Activated T-helper 2 cell treated with anti-CD3 and anti-CD28 coated beads, Interferon-gamma antibody, Interleukin-2, Interleukin-4, amounts not matched to agents 10 μg/mL and 5 μg/mL and 100 μg/mL, durations not matched to agents 14 hours and 24 hours and 36 hours (primary cell): Measurements from ENCODE around the gene FAM184A. TPM values are rescaled to one million over a fixed set of nuclear protein-coding genes. Genes with fewer than 3 reads are reported as not detected.

Source experiments
- DNase-seq: peaks from one replicate; pipeline ENCODE4 v3.0.0; 2021; ENCODE audit warnings: low spot score
- H3K27ac Mint-ChIP-seq: one replicate; pipeline ENCODE4 v1.8.0; 2021; ENCODE audit warnings: mixed read lengths
- H3K27me3 Mint-ChIP-seq: one replicate; pipeline ENCODE4 v1.8.0; 2021; ENCODE audit warnings: low read depth, mixed read lengths
- H3K36me3 Mint-ChIP-seq: one replicate; pipeline ENCODE4 v1.8.0; 2021; ENCODE audit warnings: low read depth, mixed read lengths
- H3K4me1 Mint-ChIP-seq: one replicate; pipeline ENCODE4 v1.8.0; 2021; ENCODE audit warnings: low read depth, mixed read lengths
- H3K4me3 Mint-ChIP-seq: one replicate; pipeline ENCODE4 v1.8.0; 2021; ENCODE audit warnings: low read depth, mild to moderate bottlenecking, moderate library complexity, mixed read lengths
- H3K9me3 Mint-ChIP-seq: one replicate; pipeline ENCODE4 v1.8.0; 2021; ENCODE audit warnings: mixed read lengths
- intact Hi-C: fragments of 100-400 bp; cut with micrococcal nuclease; formaldehyde crosslinking; loops from one replicate; pipeline ENCODE4 v1.15.1; 2023
- total RNA-seq: library from RNA; stranded (reverse); gene quantifications from 2 replicates; pipeline ENCODE4 v1.2.3, GENCODE V29; 2022

The FAM184A gene
- total RNA-seq, 1 donor from 2014 or later, result 2.6 TPM

- no peak for DNase-seq
- no peaks in the 10 kb centered on the region for H3K9me3 Mint-ChIP-seq
- intact Hi-C loops, result no loop called here
- no peak overlapping the region for H3K4me3 Mint-ChIP-seq
- H3K27ac Mint-ChIP-seq, result no peak overlapping the region
- H3K4me1 Mint-ChIP-seq, result peaks cover 2% of the 10 kb centered on the region
- no peaks in the 10 kb centered on the region for H3K27me3 Mint-ChIP-seq
- no peaks in the 10 kb centered on the region for H3K36me3 Mint-ChIP-seq
These were observed 12.5 kb downstream of the FAM184A start for GRCh38 chr6:119065955-119066354.

- H3K4me3 Mint-ChIP-seq, result no peak overlapping the region
- intact Hi-C loops, result no loop called here
- DNase-seq, result no peak
- no peaks in the 10 kb centered on the region for H3K9me3 Mint-ChIP-seq
- peaks cover 6% of the 10 kb centered on the region for H3K4me1 Mint-ChIP-seq
- no peaks in the 10 kb centered on the region for H3K27me3 Mint-ChIP-seq
- no peaks in the 10 kb centered on the region for H3K36me3 Mint-ChIP-seq
- no peak overlapping the region for H3K27ac Mint-ChIP-seq
These were observed 13.1 kb downstream of the FAM184A start for GRCh38 chr6:119065382-119065781.

GRCh38 chr6:119063491-119063890, 15.0 kb downstream of the FAM184A start:
- no peaks in the 10 kb centered on the region for H3K36me3 Mint-ChIP-seq
- H3K4me1 Mint-ChIP-seq, result peaks cover 10% of the 10 kb centered on the region
- no peaks in the 10 kb centered on the region for H3K27me3 Mint-ChIP-seq
- no peak overlapping the region for H3K4me3 Mint-ChIP-seq
- no peaks in the 10 kb centered on the region for H3K9me3 Mint-ChIP-seq
- intact Hi-C loops, result no loop called here
- no peak for DNase-seq
- H3K27ac Mint-ChIP-seq, result no peak overlapping the region

GRCh38 chr6:119061215-119061614, 17.2 kb downstream of the FAM184A start:
- Mint-ChIP-seq H3K27me3 (no peaks in the 10 kb centered on the region), H3K36me3 (no peaks in the 10 kb centered on the region), H3K27ac (no peak overlapping the region), H3K4me1 (peaks cover 12% of the 10 kb centered on the region), H3K4me3 (no peak overlapping the region), H3K9me3 (no peaks in the 10 kb centered on the region)
- intact Hi-C loops, result no loop called here
- no peak for DNase-seq

GRCh38 chr6:119060255-119060907, 18.1 kb downstream of the FAM184A start:
- Mint-ChIP-seq H3K9me3 (no peaks in the 10 kb centered on the region), H3K4me1 (peaks cover 12% of the 10 kb centered on the region), H3K27ac (no peak overlapping the region), H3K4me3 (no peak overlapping the region), H3K36me3 (no peaks in the 10 kb centered on the region), H3K27me3 (no peaks in the 10 kb centered on the region)
- no peak for DNase-seq
- intact Hi-C loops, result no loop called here

- Mint-ChIP-seq H3K4me3 (no peak overlapping the region), H3K36me3 (no peaks in the 10 kb centered on the region), H3K27ac (no peak overlapping the region), H3K4me1 (peaks cover 20% of the 10 kb centered on the region), H3K27me3 (no peaks in the 10 kb centered on the region), H3K9me3 (no peaks in the 10 kb centered on the region)
- intact Hi-C loops, result no loop called here
- DNase-seq, result no peak
These were observed 23.4 kb downstream of the FAM184A start for GRCh38 chr6:119055069-119055468.

GRCh38 chr6:119052987-119053386, 25.5 kb downstream of the FAM184A start:
- intact Hi-C loops, result loop anchor here (1.0 to 2.0 kb wide), 4 partner anchors 9 to 208 kb away; no protein-coding TSS in a partner anchor
- H3K4me1 Mint-ChIP-seq, result peaks cover 24% of the 10 kb centered on the region
- no peaks in the 10 kb centered on the region for H3K9me3 Mint-ChIP-seq
- no peak overlapping the region for H3K4me3 Mint-ChIP-seq
- no peak overlapping the region for H3K27ac Mint-ChIP-seq
- no peaks in the 10 kb centered on the region for H3K36me3 Mint-ChIP-seq
- DNase-seq, result no peak
- H3K27me3 Mint-ChIP-seq, result no peaks in the 10 kb centered on the region

GRCh38 chr6:119052292-119052889, 26.1 kb downstream of the FAM184A start:
- peak; percentile 20 for DNase-seq
- intact Hi-C loops, result loop anchor here (1.0 to 2.0 kb wide), 4 partner anchors 8 to 208 kb away; no protein-coding TSS in a partner anchor
- no peaks in the 10 kb centered on the region for H3K9me3 Mint-ChIP-seq
- no peaks in the 10 kb centered on the region for H3K36me3 Mint-ChIP-seq
- H3K4me3 Mint-ChIP-seq, result no peak overlapping the region
- H3K4me1 Mint-ChIP-seq, result peaks cover 23% of the 10 kb centered on the region
- no peaks in the 10 kb centered on the region for H3K27me3 Mint-ChIP-seq
- peak overlapping the region; percentile 36 for H3K27ac Mint-ChIP-seq

GRCh38 chr6:119044255-119044654, 34.2 kb downstream of the FAM184A start:
- peaks cover 3% of the 10 kb centered on the region for H3K27me3 Mint-ChIP-seq

GRCh38 chr6:119043783-119044182, 34.7 kb downstream of the FAM184A start:
- Mint-ChIP-seq H3K27me3 (peaks cover 3% of the 10 kb centered on the region), H3K9me3 (no peaks in the 10 kb centered on the region), H3K4me1 (peaks cover 11% of the 10 kb centered on the region), H3K4me3 (no peak overlapping the region), H3K27ac (no peak overlapping the region), H3K36me3 (no peaks in the 10 kb centered on the region)
- no peak for DNase-seq
- intact Hi-C loops, result loop anchor here (1.0 to 5.0 kb wide), 2 partner anchors 9 to 34 kb away; partner anchors contain the start of gene FAM184A

More at GRCh38 chr6:119044255-119044654, 34.2 kb downstream of the FAM184A start:
- Mint-ChIP-seq H3K4me1 (peaks cover 11% of the 10 kb centered on the region), H3K9me3 (no peaks in the 10 kb centered on the region), H3K36me3 (no peaks in the 10 kb centered on the region), H3K4me3 (no peak overlapping the region), H3K27ac (no peak overlapping the region)
- DNase-seq, result no peak
- intact Hi-C loops, result loop anchor here (1.0 to 5.0 kb wide), 2 partner anchors 8 to 33 kb away; partner anchors contain the start of gene FAM184A

GRCh38 chr6:119043265-119043664, 35.2 kb downstream of the FAM184A start:
- peaks cover 3% of the 10 kb centered on the region for H3K27me3 Mint-ChIP-seq
- intact Hi-C loops, result loop anchor here (5.0 kb wide), 1 partner anchor 34 kb away; the partner anchor contains the start of gene FAM184A
- no peaks in the 10 kb centered on the region for H3K36me3 Mint-ChIP-seq
- H3K4me1 Mint-ChIP-seq, result peaks cover 11% of the 10 kb centered on the region
- no peak overlapping the region for H3K4me3 Mint-ChIP-seq
- no peaks in the 10 kb centered on the region for H3K9me3 Mint-ChIP-seq
- DNase-seq, result no peak
- no peak overlapping the region for H3K27ac Mint-ChIP-seq

GRCh38 chr6:119040636-119041035, 37.8 kb downstream of the FAM184A start:
- H3K27me3 Mint-ChIP-seq, result peaks cover 3% of the 10 kb centered on the region
- no peak overlapping the region for H3K4me3 Mint-ChIP-seq
- intact Hi-C loops, result loop anchor here (5.0 kb wide), 1 partner anchor 37 kb away; the partner anchor contains the start of gene FAM184A
- no peak for DNase-seq
- H3K36me3 Mint-ChIP-seq, result no peaks in the 10 kb centered on the region
- no peak overlapping the region for H3K27ac Mint-ChIP-seq
- H3K9me3 Mint-ChIP-seq, result no peaks in the 10 kb centered on the region
- peaks cover 10% of the 10 kb centered on the region for H3K4me1 Mint-ChIP-seq

GRCh38 chr6:119040229-119040628, 38.2 kb downstream of the FAM184A start:
- Mint-ChIP-seq H3K36me3 (no peaks in the 10 kb centered on the region), H3K4me3 (no peak overlapping the region), H3K9me3 (no peaks in the 10 kb centered on the region), H3K27me3 (peaks cover under 1% of the 10 kb centered on the region), H3K4me1 (peaks cover 9% of the 10 kb centered on the region), H3K27ac (no peak overlapping the region)
- intact Hi-C loops, result loop anchor here (5.0 kb wide), 1 partner anchor 37 kb away; the partner anchor contains the start of gene FAM184A
- no peak for DNase-seq
